GM12892 (cell line): Measurements from ENCODE around the gene ANXA6.

ENCODE experiments used
- POLR2A ChIP-seq: IDR thresholded peaks from 2 replicates; pipeline ENCODE4 v1.6.1; 2011; ENCODE audit warnings: low read depth, low read length, control low read depth
- POLR2AphosphoS5 ChIP-seq: IDR thresholded peaks from 2 replicates; pipeline ENCODE4 v1.6.1; 2011; ENCODE audit warnings: low read depth, low read length, control low read depth
- TAF1 ChIP-seq: IDR thresholded peaks from 2 replicates; pipeline ENCODE4 v1.6.1; 2011; ENCODE audit warnings: low read depth, mild to moderate bottlenecking, control low read depth, low read length, borderline replicate concordance

- TF ChIP-seq POLR2AphosphoS5: no peak
- no peak for TF ChIP-seq POLR2A
- no peak for TF ChIP-seq TAF1
Measured at GRCh38 chr5:151168602-151169344, 11.2 kb upstream of the ANXA6 start.
